Calu3 (cell line): Measurements from ENCODE around the gene USP24. TPM values are rescaled to one million over a fixed set of nuclear protein-coding genes. Genes with fewer than 3 reads are reported as not detected.

Experiments used
- BruUV-seq: library from RNA; stranded (reverse); fragments of 400-500 nt; replicated peaks from 2 replicates; lab custom pipeline; 2021; lab: Mats Ljungman, UMichigan
- CTCF ChIA-PET: fragments of 300-600 bp; sonication (Branson Sonifier 250); formaldehyde crosslinking; loops from one replicate; lab custom pipeline; 2022; ENCODE audit warnings: antibody characterized with exemption; lab: Charles Lee
- DNase-seq: peaks from one replicate; pipeline ENCODE4 v3.0.0; 2022
- H3K27ac Mint-ChIP-seq: one replicate; pipeline ENCODE4 v1.8.0; 2022; ENCODE audit warnings: mixed read lengths; ENCODE audit not compliant: unreplicated experiment
- H3K27me3 Mint-ChIP-seq: one replicate; pipeline ENCODE4 v1.8.0; 2022; ENCODE audit warnings: mixed read lengths; ENCODE audit not compliant: unreplicated experiment
- H3K36me3 Mint-ChIP-seq: one replicate; pipeline ENCODE4 v1.8.0; 2022; ENCODE audit warnings: mild to moderate bottlenecking, moderate library complexity, mixed read lengths; ENCODE audit not compliant: insufficient read depth, unreplicated experiment
- H3K4me1 Mint-ChIP-seq: one replicate; pipeline ENCODE4 v1.8.0; 2022; ENCODE audit warnings: mild to moderate bottlenecking, low read depth, mixed read lengths; ENCODE audit not compliant: unreplicated experiment
- H3K4me3 Mint-ChIP-seq: one replicate; pipeline ENCODE4 v1.8.0; 2022; ENCODE audit warnings: mild to moderate bottlenecking, low read depth, moderate library complexity, mixed read lengths; ENCODE audit not compliant: unreplicated experiment
- H3K9me3 Mint-ChIP-seq: one replicate; pipeline ENCODE4 v1.8.0; 2022; ENCODE audit warnings: low read depth, mixed read lengths; ENCODE audit not compliant: unreplicated experiment
- intact Hi-C: fragments of 100-400 bp; cut with micrococcal nuclease; formaldehyde crosslinking; loops from one replicate; pipeline ENCODE4 v1.10.0; 2022; ENCODE audit not compliant: unreplicated experiment
- total RNA-seq: library from RNA; stranded (reverse); gene quantifications from 2 replicates; pipeline ENCODE4 v1.2.3, GENCODE V29; 2022
- TF ChIP-seq, protein P1 (sequence below): fragments of 200-600 bp; IDR thresholded peaks from one replicate; pipeline ENCODE4 v1.8.0; 2022; ENCODE audit warnings: antibody characterized with exemption; ENCODE audit not compliant: unreplicated experiment

The USP24 gene
- total RNA-seq, 1 experiment from 2014 or later, result 45.3 TPM

DNA sequence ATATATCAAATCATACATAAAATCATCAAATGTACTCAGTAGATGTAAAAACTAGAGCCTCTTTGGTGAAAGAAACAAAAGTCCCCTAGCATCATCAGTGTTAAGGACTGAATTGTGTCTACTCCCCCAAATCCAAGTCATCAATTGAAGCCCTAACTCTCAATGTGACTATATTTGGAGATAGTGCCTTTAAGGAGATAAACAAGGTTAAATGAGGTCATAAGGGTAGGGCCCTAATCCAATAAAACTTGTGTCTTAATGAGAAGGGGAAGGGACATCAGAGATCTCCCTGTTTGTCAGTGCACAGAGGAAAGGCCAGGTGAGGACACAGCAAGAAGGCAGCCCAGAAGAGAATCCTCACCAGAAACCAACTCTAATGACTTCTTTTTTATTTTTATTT is 33.5 kb downstream of the USP24 start:
- Mint-ChIP-seq H3K9me3 (peaks cover 12% of the 10 kb centered on the region), H3K4me1 (peaks cover 16% of the 10 kb centered on the region), H3K4me3 (no peak overlapping the region), H3K27me3 (no peaks in the 10 kb centered on the region), H3K36me3 (peaks cover 5% of the 10 kb centered on the region), H3K27ac (no peak overlapping the region)
- no TSS peak for BruUV-seq
- TF ChIP-seq, protein P1, sequence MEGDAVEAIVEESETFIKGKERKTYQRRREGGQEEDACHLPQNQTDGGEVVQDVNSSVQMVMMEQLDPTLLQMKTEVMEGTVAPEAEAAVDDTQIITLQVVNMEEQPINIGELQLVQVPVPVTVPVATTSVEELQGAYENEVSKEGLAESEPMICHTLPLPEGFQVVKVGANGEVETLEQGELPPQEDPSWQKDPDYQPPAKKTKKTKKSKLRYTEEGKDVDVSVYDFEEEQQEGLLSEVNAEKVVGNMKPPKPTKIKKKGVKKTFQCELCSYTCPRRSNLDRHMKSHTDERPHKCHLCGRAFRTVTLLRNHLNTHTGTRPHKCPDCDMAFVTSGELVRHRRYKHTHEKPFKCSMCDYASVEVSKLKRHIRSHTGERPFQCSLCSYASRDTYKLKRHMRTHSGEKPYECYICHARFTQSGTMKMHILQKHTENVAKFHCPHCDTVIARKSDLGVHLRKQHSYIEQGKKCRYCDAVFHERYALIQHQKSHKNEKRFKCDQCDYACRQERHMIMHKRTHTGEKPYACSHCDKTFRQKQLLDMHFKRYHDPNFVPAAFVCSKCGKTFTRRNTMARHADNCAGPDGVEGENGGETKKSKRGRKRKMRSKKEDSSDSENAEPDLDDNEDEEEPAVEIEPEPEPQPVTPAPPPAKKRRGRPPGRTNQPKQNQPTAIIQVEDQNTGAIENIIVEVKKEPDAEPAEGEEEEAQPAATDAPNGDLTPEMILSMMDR, result no peak
- DNase-seq, result no peak
- intact Hi-C loops, result no loop called here
- CTCF ChIA-PET, result no interaction called here

DNA sequence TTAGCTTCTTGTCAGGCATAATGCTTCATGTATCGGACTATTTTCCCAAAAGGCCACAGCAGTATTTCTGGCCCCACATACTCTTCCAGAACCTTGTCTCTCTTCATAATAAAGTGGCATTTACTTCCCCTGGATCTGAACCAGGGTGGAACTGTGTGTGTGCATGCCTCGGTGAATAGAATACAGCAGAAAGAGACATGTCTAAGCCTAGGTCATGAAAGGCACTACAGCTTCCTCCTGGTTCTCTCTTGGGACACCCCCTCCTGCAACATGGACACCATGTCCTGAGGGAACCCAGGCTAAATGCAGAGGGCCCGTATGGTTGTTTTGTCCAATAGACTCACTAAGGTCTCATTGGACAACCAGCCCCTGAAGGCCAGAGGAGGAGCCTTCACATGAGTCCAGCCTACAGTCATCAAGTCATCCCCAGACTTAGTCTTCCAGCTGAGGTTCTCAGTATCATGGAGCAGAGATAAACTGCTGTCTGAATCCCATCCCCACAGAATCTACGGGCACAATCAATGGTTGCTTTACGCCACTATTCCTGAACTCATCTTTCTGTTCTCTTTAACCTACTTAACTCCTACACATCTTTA is 35.0 kb downstream of the USP24 start:
- Mint-ChIP-seq H3K27me3 (no peaks in the 10 kb centered on the region), H3K27ac (no peak overlapping the region), H3K4me3 (no peak overlapping the region), H3K9me3 (peaks cover 8% of the 10 kb centered on the region), H3K36me3 (no peaks in the 10 kb centered on the region), H3K4me1 (peaks cover 16% of the 10 kb centered on the region)
- intact Hi-C loops, result no loop called here
- no peak for DNase-seq
- no TSS peak for BruUV-seq
- TF ChIP-seq, protein P1, result no peak
- CTCF ChIA-PET, result no interaction called here

DNA sequence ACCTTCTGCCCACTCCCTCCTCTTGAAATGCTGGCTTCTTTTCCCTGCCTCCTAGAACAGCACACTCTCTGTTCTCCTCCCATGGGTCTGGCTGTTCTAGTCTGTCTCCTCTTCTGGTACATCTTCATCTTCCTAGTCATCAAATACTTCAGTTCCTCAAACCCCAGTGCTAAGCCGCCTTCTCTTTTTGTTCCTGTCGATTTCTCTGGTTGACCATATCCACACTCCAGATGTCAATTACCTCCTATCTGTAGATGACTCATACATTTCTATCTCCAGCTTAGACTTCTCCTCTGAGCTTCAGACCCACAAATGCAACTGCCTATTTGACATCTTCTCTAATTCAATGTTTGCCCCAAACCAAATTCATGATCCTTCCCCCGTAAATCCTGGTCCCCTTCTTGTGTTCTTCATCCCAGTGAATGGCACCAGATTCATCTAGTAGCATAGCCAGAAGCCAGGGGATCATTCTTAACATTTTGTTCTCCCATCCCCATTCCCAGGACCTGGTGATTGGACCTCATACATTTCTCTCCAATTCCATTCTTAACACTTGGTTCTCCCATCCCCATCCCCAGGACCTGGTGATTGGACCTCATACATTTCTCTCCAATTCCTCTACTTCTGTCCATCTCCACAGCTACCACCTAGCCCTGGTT is 35.9 kb downstream of the USP24 start:
- TF ChIP-seq, protein P1, result no peak
- DNase-seq, result no peak
- no peak overlapping the region for H3K27ac Mint-ChIP-seq
- H3K9me3 Mint-ChIP-seq, result peaks cover 6% of the 10 kb centered on the region
- intact Hi-C loops, result no loop called here
- no TSS peak for BruUV-seq
- CTCF ChIA-PET, result no interaction called here
- H3K27me3 Mint-ChIP-seq, result no peaks in the 10 kb centered on the region
- H3K4me3 Mint-ChIP-seq, result no peak overlapping the region
- peaks cover 16% of the 10 kb centered on the region for H3K4me1 Mint-ChIP-seq
- H3K36me3 Mint-ChIP-seq, result peaks cover under 1% of the 10 kb centered on the region

DNA sequence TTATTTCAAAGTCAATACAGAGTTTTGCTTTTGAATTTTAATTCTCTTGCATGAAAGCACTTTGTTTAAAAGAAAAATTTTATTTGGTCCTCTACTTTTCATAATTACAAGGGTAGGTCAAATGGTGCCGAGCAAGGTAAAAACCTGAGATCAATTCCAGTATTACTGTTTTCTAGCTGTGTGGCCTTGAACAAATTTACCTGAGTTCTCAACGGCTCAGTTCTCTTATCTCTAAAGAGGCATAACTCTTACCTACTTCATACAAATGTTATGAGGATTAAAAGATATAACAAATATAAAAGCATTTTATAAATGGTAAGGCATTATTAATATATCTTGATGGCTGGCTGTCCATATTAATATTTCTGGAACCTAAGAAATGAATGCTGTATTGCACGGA is 42.5 kb downstream of the USP24 start:
- BruUV-seq, result no TSS peak
- peaks cover 25% of the 10 kb centered on the region for H3K4me1 Mint-ChIP-seq

More for the DNA sequence above, 42.5 kb downstream of the USP24 start:
- CTCF ChIA-PET, result interaction anchor here (0.6 kb wide), 1 partner anchor 40 kb away, joined by 3 read pairs; no protein-coding TSS in a partner anchor
- no peaks in the 10 kb centered on the region for H3K9me3 Mint-ChIP-seq
- H3K4me3 Mint-ChIP-seq, result no peak overlapping the region
- H3K27ac Mint-ChIP-seq, result no peak overlapping the region
- H3K27me3 Mint-ChIP-seq, result no peaks in the 10 kb centered on the region
- intact Hi-C loops, result loop anchor here (5.0 kb wide), 1 partner anchor 35 kb away; no protein-coding TSS in a partner anchor
- H3K36me3 Mint-ChIP-seq, result peaks cover 16% of the 10 kb centered on the region
- TF ChIP-seq, protein P1, result no peak
- no peak for DNase-seq
